ENCODE results near the gene GID8.
"Not testable (repeated sequence)": the region's sequence is repeated elsewhere in the genome, so short reads cannot be mapped to it uniquely, and the experiment has no call there.

GID8 gene

DNA sequence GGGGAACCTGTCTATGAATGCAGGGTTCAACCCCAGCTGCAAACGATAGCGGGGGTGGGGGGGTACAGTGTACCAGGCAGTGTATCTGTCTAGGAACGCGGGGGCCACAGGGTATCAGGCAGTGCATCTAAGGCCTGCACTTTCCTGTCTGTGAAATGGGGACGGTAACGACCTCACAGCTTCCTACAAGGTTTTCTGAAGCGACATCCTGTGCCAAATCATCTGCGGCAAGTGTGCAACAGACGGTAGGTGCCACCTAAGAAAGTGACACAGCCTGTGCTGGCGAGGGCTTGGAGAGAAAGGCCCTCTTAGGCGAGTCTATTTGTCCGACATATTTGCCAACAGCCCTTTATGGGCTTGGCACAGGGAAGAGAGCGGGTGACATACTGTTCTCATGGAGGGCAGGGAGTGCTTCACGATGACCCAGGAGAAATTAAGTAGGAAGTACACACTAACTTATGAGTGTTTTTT lies 15.5 kb upstream of the GID8 start:
- DNase-seq (ENCODE audit: low spot score) = no peak

DNA sequence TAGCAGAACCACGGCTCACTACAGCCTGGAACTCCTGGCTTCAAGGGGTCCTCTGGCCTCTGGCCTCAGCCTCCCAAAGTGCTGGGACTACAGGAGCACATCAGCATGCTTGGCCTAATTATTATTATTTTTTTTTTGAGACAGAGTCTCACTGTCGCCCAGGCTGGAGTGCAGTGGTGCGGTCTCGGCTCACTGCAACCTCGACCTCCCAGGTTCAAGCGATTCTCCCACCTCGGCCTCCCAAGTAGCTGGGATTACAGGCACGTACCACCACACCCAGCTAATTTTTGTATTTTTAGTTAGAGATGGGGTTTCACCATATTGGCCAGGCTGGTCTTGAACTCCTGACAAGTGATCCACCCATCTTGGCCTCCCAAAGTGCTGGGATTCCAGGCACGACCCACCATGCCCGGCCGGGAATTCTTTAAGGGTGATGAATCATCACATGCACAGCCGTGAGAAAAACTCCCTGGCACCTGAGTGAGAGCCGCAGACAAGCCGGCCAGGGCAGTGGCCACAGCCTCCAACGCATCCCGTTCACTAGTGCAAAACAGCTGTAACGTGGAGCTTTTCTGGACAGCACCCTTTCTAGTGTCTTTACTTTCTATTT lies 14.8 kb upstream of the GID8 start:
- DNase-seq (ENCODE audit: low spot score) = not testable (repeated sequence)

DNA sequence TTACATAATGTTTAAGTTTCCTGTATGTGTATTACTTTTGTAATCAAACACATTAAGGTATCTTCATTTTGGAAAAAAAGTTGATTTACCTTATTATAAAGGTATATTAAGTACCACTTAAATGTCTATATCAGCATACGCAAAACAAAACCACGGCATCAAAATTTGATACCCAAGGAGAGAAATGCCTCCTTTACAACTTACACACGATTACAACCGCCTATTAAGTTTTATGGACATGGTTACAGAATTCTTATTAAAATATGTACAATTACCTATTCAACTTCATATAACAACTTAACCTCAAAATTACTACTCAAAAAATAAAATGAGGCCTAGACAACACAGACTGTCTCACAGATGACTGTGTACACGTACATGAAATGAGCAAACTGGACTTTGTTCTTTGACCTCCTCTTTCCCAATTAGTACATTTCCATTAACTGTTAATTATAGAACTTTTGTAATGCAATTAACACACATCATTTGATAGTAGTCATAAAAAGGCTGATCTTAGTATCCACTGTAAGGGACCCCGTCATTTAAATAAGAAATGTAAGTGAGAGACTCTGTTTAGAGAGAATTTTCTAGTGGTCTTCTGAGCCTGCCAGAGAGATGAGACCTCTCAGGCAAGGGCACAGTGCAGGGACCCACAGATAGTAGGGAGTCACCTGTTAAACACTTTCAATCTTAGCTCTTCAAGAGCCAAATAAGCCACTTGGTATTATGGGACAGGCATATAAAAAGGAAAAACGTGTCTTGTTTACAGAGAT lies 14.1 kb upstream of the GID8 start:
- no peak for DNase-seq (ENCODE audit: low spot score)

DNA sequence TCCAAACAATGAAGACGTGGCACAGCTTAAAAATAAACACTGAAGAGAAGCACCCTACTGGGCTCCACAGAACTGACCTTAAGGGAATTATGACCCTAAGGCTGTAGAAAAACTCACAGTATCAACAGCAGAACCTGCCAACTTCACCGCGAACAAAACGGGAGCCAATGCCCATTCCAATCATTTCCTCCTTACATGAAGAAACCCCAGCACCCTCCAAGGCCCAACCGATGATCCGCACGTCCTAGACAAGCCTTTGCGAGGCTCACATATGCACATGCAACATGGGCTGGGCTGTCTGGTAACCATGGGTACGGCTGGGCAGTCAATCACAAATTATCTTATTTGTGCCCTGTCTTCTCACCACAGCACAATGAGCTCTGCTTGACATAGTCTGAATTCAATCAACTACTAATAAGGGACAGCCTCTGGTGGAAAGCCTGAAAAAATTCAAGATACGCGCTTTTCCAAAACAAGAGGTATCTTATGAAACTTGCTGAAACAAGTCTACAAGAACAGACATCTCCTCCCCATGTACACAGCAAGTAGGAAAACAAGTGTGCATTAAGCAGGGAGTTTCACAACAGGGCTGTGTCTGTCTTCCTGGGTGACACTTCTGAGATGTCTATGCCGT lies 13.4 kb upstream of the GID8 start:
- no peak for DNase-seq (ENCODE audit: low spot score)

DNA sequence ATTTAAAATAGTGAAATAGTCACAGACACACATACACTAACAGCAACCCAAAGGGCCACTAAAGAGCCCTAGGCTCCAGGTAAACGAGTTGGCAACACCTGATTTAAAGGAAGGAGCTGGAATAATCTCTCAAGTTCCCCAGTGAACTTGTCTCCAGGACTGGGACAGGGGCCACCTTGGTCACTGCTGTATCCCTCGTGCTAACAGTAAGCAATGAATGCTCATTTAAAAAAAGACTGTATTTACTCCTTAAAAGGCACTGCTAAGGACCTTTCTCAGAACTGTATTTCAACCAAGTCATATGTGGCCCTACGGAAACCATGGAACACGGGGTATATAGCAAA lies 12.9 kb upstream of the GID8 start:
- no peak for DNase-seq (ENCODE audit: low spot score)

DNA sequence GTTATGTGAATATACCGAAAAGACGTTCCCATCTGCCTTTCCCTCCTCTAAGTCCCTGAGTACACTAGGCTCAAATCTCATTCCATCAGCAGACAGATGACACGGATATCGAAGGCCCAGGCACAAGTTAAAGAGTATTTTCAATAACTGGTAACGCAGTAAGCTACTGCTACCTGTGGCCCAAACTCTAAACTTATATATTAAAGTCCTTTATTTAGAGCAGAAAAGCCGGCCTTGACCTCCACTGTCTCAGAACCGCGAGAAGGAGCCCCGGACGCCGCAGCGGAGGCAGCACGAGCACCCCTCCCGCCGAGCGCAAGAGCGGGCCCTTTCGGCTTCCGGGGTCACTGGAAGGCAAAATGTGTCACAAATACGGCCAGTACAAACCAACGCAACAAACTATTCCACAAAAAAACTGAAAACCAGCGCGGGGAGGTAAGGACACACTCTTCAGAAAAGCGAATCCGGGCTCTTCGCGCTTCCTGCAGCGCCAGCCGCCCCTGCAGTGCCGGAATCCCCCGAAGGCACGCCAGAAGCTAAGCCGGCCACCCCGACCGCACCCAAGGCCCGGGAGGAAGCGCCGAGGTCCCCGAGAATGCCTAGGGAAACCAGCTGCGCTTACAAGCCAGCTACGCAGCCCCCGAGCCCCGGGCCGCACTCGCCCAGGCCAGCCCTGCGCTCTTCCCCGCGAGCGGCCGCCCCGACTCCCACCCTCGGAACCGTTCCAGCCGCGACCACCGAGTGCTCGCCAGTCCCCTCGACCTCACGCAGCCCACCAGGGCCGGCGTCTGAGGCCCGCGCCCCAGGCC lies 12.3 kb upstream of the GID8 start:
- peak; percentile 45 for DNase-seq (ENCODE audit: low spot score)

DNA sequence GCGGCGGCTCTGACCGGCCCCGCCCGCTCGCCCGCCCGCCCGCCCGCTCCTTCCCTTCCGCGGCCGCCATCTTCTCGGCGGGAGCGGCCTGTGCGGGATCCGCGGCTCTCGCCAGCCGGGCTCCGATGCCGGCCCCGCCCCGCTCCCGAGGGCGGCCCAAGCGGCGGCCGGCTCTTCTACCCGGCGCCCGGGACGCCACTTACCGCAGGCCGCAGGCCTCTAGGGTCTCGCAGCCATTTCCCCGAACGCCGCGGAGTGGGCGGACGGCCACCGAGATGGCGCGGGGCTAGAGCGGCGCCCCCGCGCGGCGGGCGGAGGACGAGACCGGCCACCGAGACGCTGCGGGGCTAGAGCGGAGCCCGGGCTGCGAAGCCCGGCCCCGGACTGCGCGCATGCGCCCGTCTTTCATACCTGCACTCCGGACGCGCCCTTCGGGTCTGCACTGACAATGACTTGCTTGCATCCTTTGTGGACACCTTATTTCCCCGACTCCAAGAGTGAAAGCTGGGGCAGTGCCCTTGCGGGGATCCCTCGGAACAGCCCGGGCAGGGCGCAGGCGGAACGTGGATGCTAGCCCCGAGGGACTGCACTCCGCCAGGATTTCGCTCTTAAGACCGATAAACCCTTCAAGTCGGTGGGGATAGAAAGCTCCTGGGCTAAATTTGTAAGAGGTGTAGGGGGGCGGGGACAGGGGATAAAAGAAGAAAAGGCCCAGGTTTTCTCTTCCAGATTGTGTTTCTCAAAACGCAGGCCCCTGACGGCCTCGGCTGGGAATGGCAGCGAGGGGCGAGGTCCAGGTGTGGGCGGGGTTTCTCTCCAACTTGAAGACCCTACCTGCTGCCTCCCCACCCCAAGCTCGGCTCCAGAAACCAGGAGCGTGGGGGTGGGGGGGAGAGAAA lies 11.5 kb upstream of the GID8 start, which contains the start of gene DIDO1:
Gene DIDO1 (minus strand): TSS at position 277 of the 899 bp plus-strand sequence.
- peak; percentile 96 for DNase-seq (ENCODE audit: low spot score)

DNA sequence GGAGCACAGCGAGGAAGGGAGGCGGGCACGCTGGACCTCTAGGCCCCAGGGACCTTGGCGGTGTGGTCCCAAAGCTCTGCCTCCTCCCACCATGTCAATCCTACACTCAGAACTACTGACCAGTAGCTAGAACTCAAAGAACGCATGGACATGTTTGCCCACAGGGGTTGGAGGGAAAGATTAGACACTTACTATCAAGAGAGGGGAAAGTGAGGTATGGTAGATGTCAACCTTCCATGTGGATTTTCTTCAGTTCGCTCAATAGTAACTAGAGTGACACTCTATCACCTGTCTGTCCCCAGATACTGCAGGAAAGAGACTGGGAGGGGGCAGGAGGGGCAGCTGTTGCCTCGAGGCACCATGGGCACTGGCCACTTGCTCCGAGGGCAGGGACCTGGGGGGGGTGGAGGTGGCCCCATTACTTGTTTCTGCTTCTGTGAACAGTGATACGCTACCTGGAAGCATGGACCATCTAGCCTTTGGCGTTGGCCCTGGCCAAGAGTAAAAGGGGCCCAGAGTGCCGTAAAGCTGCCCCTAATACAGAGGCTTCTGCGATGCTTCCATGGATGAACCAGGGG lies 10.7 kb upstream of the GID8 start:
- no peak for DNase-seq (ENCODE audit: low spot score)

DNA sequence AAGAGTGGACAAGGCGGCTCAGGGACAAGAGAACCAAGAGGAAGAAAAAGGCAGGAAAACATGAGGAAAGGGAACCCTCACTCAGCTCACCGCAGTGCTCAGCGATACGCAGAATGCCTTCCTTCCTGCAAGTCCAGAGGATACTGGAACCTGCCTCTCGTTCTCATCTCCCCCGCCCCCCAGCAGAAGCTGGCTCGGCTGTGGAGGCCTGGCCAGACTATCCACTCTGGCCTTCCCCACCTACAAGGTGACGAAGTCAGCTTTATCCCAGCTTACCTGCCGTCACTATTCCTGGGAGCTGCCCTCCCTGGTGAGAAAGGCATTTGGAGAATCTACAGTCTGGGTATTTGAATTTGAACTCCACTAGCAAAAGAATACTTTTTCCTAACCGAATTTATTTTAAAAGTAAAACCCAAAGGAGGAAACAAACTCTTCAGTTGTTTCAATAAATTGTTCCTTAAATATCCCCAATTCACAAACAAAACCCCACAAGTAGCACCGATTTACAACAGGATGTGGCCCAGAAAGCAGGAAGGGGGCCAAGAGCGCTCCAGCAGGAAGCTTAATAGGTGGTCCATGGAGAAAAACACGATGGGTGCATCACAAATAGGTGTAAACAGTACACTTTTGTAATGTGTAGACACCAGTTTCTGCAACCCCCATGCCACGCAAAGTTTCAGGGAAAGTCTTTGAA lies 9.6 kb upstream of the GID8 start:
- DNase-seq (ENCODE audit: low spot score) = no peak

DNA sequence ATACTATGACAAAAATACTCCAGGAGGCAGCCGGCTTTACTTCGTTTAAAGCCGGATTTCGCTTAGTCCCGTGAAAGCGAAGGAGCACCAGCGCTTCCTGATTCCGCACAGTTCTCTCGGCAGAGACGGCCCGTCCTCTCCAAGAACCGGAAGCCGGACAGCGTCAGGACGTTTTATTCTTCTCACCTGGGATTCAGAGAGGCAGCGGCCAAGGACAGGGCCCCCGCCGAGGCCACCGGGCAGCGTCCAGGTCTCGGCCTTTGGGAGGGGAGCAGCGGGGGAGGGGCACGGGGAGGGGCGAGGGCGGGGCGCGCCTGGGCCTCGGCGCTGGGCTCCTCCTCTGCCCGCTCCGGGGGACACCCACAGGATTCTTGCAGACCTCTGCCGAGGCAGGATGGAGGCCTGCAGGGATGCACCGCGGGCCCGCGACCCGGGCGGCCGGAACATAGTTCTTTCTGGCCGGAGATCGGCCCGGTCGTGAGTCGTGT lies 8.9 kb upstream of the GID8 start:
- peak; percentile 80 for DNase-seq (ENCODE audit: low spot score)

DNA sequence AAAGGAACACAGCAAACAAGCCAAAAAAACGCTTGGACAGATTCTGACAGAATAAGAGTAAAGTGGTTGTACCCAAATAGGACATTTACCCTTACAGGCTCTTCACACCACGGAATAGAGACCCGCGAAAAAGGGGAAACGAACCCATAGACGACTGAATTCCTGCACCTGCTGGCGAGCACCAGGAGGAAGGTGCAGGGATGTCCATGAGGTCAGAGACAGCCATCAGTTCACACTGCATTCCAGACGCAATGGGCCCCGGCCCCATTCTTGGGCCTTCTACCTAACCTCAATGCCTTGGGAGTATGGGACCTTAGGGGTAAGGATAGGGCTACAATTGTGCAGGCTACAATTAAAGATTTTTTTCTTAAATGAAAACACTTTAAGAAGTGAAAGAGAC lies 6.5 kb upstream of the GID8 start:
- DNase-seq (ENCODE audit: low spot score) = no peak

DNA sequence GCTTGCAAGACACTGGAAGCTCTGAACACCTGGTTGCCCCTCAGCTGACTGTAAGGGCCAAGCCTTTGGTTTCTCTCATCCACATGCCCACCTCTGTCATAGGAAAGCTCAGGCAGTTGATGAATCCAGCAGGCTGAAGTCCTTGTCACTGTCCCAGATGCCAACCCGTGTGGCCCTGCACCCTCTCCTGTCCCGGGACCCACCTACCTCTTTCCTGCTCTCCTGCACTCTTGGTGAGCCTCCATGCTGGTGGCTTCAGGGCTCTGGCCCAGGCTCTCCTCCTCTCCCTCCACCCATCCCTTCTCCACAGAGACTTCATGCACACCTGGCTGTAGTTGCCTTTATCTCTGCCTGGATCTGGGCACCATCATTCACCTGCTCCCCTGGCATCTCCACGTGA lies 4.0 kb upstream of the GID8 start:
- no peak for DNase-seq (ENCODE audit: low spot score)

DNA sequence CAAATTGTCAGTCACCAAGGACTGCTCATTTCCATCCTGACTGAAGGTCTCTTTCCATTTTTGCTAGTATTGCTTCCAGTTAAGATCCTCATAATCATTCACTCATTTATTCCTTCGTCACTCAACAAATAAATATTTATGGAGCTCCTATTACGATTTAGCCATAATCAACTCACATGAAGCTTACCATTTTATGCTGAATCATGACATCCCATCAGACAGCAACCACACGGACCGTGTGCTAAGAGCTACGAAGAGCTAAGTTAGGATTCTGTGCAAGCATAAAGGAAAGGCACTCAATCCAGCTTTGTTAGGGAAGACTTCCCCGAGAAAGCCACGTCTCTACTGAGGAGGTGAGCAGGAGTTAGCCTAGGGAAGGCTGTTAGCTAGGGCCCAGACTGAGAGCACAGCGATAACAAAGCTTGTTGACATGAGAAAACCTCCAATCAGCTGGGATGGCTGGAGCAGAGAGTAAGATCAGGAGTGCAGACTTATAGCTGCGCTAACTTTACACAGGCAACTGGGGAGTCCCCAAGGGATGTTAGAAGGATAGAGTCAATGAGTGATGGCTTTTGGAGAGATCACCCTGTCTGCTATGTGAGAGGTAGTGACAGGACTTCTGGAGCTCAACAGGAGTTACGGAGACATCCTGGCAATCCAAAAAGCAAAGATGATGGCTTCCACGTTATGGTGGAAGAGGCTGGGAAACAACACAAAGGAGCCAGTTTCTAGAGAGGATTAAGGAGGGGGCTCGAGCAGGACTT lies 2.6 kb upstream of the GID8 start:
- DNase-seq (ENCODE audit: low spot score) = no peak

DNA sequence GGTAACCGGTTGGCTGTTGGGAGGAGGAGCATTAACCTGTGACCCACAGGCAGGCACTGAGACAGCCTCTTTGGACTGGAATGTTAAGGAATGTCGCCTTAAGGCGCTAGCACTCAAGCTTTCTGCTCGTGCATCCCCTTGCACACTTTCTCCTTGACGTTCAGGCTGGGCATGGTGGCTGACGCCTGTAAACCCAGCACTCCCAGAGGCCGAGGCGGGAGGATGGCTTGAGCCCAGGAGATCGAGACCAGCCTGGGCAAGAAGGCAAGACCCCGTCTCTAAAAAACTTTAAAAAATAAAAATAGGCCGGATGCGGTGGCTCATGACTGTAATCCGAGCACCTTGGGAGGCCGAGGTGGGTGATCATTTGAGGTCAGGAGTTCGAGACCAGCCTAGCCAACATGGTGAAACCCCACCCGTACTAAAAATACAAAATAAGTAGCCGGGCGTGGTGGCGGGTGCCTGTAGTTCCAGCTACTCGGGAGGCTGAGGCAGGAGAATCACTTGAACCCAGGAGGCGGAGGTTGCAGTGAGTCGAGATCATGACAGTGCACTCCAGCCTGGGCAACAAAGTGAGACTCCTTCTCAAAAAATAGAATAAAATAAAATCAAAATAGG lies 1.9 kb upstream of the GID8 start:
- no peak for DNase-seq (ENCODE audit: low spot score)

DNA sequence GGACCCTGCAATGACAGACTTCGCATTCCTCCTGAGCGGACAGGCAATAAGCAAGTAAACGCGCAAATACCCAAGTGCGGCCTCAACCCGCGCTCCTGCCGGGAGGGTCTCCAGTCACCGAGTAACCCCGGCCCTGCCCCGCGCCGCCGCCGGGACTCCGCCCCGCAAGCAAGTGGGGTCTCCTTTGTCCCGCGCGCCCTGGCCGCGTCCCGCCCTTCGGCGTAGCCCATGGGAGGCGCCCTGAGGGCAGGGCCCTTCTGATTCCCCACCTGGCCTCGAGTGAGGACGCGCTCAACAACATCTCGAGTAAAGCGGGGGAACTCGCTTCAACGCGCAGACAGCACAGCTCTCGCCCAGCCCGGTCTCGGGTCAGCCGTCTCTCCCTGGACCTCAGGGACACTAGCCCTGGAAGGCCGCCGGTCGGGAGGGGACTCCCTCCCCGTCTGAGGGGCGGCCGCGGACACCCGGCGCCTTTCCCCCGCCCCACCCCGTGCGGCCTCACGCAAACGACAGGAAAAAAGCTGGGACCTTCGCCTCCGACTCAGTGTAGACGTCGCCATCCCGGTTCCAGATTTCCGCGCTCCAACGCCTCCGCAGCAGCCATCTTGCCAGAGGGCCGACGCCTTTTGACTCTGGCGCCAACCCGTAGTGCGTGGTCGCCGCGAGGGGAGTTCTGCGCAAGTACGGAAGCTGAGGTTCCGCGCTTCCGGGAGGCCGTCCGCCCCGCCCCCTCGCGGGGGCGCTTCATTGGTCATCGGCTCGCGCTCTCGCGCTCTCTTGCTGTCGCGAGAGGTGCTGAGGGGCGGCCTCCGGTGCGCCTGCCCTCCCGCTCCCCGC lies 461 bp upstream of the GID8 start:
- DNase-seq (ENCODE audit: low spot score) = peak; percentile 94

DNA sequence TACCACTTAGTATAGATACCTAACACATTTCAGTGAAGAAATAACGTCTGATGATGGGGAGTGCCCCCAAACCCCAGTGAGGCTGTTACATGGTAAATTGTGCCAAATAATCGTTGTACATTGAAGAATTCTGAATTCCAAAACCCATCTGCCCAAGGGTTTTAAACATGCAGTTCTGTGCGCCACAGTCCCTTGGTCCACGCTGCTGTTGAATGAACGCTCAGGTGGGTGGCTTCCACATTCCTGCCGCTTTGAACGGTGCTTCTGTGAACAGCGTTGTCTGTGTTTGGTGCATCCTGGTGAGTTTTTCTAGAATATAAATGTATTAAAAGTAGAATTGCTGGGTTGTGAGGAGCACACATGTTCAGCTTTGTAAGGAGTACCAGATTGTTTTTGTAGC lies 2.9 kb downstream of the GID8 start:
- no peak for DNase-seq (ENCODE audit: low spot score)

DNA sequence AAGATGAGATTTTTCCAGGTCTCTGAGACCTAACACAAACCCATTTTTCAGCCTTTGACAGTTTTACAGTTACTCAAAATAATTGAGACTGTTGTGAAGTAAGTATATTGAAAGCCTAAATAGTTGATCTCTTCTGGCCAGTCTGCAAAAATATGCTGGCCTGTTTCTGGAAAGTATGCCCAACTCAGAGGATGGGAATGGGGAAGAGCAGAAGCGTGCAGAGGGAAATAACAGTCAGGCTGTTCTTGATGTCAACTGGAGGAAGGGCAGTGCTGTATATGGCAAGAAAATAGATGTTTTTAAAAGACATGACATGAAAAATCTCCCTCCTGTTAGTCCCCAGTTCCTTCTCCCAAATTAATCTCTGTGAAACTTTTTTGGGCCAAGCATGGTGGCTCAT lies 3.8 kb downstream of the GID8 start:
- DNase-seq (ENCODE audit: low spot score) = no peak

DNA sequence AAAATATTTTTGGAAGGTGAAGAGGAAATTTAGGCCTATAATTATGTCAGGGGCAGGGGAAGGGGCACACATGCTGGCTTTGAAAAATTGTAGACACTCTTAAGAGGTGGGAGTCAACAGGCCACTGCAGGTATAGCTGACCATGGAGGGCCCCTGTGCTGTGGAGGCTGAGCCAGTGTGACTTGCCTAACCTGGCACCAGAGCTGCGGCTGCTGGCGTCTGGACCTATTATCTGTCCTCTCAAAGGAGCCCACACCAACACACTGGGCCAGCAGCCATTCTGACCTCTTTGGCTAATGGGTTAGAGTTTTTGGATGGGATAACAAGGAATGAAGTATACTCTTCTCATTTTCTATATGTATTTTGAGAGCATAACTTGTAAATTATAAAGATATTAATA lies 4.5 kb downstream of the GID8 start:
- DNase-seq (ENCODE audit: low spot score) = no peak
